ENCODE measurements around the gene RND3. TPM values are rescaled to one million over a fixed set of nuclear protein-coding genes. Genes with fewer than 3 reads are reported as not detected.

Gene RND3, protein sequence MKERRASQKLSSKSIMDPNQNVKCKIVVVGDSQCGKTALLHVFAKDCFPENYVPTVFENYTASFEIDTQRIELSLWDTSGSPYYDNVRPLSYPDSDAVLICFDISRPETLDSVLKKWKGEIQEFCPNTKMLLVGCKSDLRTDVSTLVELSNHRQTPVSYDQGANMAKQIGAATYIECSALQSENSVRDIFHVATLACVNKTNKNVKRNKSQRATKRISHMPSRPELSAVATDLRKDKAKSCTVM
- total RNA-seq, result not detected

DNA sequence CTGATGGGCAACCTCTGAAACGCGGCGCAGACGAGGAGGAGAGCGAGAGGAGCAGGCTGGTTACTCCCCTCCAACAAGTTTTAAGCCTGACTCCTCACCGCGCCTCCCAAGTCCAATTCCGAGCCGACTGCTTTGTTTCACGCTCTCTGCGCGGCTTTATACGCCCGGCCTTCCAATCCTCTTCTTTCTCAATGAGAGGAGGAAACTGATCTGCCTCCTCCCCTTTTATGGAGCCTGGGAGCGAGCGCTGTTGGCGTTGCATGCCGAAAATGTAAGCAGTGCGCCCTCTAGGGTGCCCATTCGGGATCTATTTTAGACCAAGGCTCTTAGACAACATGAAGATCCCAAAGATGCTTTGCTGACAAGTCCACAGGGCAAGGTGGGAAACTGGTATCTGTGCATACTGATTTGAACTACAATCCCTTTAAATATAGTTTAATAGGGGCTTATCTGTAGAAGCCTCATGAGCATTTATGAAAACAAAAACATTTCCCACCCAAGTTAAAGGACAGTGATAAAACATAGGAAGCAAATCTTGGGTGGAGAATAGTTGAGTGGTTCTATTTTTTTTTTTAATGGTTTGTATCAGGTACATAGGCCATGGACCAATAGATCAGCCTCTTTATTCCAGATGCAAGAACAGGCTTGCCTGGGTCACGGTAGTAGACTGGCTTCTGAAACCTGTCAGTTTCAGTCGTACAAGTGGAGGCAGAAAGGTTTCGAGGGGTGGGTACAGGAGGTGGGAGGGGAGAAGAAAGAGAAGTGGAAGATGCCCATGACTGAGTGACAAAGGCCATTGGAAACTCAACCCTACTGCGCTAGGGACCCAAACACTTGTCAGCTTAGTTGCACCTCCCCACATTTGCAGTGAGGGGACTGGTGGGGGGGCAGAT, at the start of gene RND3:
Gene RND3, minus strand, starts transcription at position 131 of the 893 bp plus-strand sequence. CDS start 250 bp downstream, outside the sequence.
- H3K36me3 Mint-ChIP-seq, result peaks cover 3% of the 10 kb centered on the region
- peak within 1 kb of the TSS; percentile 29 for H3K4me3 Mint-ChIP-seq
- H3K9me3 Mint-ChIP-seq, result no peaks in the 10 kb centered on the region
- ChIA-PET CTCF (no interaction called here), POLR2A (no interaction called here)
- peaks cover 55% of the 10 kb centered on the region for H3K27me3 Mint-ChIP-seq
- peak; percentile 70 for DNase-seq
- no peak within 1 kb of the TSS for H3K27ac Mint-ChIP-seq
- intact Hi-C loops (cut with micrococcal nuclease), result loop anchor here (1.0 to 5.0 kb wide), 2 partner anchors 750 to 890 kb away; no protein-coding TSS in a partner anchor
- H3K4me1 Mint-ChIP-seq (ENCODE audit: low read depth), result peaks cover 10% of the 10 kb centered on the region

DNA sequence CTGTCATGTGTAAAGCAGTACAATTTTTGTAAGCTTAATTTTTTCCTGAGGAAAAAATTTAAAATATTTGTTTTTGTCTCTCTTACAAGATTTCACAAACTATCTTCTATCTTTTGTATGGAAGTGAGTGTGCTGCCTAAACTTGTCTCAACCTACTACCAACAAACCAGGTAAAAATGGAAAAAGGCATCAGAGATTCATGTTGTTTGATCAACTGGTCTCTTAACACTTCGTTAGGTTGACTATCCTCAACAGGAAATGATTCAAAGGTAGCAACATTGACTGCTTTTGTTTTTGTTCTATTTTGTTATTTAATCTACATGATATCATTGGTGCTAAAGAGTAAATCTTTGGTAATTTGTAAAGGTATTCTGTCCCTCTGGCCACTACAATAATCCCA, 47.7 kb upstream of the RND3 start:
- intact Hi-C loops (cut with micrococcal nuclease), result no loop called here
- H3K36me3 Mint-ChIP-seq, result no peaks in the 10 kb centered on the region
- ChIA-PET CTCF (no interaction called here), POLR2A (no interaction called here)
- H3K4me1 Mint-ChIP-seq (ENCODE audit: low read depth), result no peaks in the 10 kb centered on the region
- no peak for DNase-seq
- H3K4me3 Mint-ChIP-seq, result no peak overlapping the region
- no peak overlapping the region for H3K27ac Mint-ChIP-seq
- H3K27me3 Mint-ChIP-seq, result no peaks in the 10 kb centered on the region
- peaks cover 7% of the 10 kb centered on the region for H3K9me3 Mint-ChIP-seq

DNA sequence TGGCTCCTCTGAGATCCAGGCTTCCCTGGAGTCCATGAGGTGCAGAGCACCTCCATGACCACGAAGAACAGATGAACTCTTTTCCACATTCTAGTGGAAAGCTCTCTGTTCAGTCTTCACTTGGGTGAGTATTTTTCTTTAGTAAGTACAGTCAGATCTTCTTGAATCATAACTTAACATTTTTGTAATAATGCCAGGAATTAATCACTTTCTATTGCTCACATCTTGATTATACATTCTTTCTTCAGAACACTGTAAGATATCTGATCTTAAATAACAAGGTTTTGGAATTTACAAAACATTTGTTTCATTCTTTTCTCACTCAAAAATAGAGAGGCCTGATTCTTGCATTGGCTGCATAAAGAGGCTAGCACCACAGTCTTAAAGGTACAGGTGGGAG, 45.4 kb upstream of the RND3 start:
- H3K36me3 Mint-ChIP-seq, result no peaks in the 10 kb centered on the region
- CTCF ChIA-PET, result no interaction called here
- no peak for DNase-seq
- H3K4me1 Mint-ChIP-seq (ENCODE audit: low read depth), result no peaks in the 10 kb centered on the region
- H3K27me3 Mint-ChIP-seq, result no peaks in the 10 kb centered on the region
- no peak overlapping the region for H3K27ac Mint-ChIP-seq
- intact Hi-C loops (cut with micrococcal nuclease), result no loop called here
- H3K4me3 Mint-ChIP-seq, result no peak overlapping the region
- peaks cover 7% of the 10 kb centered on the region for H3K9me3 Mint-ChIP-seq
- POLR2A ChIA-PET, result no interaction called here

DNA sequence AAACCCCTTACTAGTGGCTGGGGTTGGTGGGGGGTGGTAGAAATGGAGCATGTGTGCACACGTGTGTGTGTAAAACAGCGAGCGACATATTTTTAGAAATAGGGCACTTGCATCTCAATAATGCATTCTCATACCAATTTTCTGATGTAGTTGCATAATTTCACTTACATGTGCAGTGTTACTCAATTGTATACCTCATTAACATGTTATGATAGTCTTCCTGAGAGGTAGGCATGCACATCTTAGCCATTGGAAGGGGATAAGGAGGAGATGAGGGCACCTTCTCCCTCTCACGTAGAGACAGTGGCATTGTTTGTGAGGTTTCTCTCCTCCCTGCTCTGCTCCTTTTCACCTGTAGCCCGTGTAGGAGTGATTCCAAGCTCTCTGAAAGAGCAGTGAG, 44.6 kb upstream of the RND3 start:
- H3K9me3 Mint-ChIP-seq, result peaks cover 7% of the 10 kb centered on the region
- no peak for DNase-seq
- intact Hi-C loops (cut with micrococcal nuclease), result no loop called here
- H3K36me3 Mint-ChIP-seq, result no peaks in the 10 kb centered on the region
- ChIA-PET CTCF (no interaction called here), POLR2A (no interaction called here)
- no peaks in the 10 kb centered on the region for H3K27me3 Mint-ChIP-seq
- no peak overlapping the region for H3K4me3 Mint-ChIP-seq
- H3K4me1 Mint-ChIP-seq (ENCODE audit: low read depth), result no peaks in the 10 kb centered on the region
- H3K27ac Mint-ChIP-seq, result no peak overlapping the region

DNA sequence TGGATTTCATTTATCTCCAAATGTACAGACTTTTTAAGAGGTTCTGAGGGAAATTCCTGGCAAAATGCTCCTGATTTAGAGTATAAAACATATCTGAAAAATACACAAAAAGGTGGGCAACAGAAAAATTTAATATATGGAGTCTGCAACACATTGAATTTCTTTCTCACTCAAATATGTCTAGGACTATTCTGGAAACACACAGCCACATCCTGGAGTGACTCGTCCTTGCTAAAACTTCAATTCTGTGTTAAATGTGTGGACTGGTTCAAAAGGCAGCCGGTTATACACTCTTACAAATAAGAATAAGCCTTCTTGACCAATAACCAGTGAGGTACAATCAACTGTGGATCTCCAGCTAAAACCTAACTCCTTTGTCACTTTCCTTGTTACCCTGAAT, 44.1 kb upstream of the RND3 start:
- CTCF ChIA-PET, result no interaction called here
- DNase-seq, result no peak
- no peak overlapping the region for H3K4me3 Mint-ChIP-seq
- H3K4me1 Mint-ChIP-seq (ENCODE audit: low read depth), result no peaks in the 10 kb centered on the region
- H3K27me3 Mint-ChIP-seq, result no peaks in the 10 kb centered on the region
- H3K27ac Mint-ChIP-seq, result no peak overlapping the region
- H3K36me3 Mint-ChIP-seq, result no peaks in the 10 kb centered on the region
- peaks cover 4% of the 10 kb centered on the region for H3K9me3 Mint-ChIP-seq
- intact Hi-C loops (cut with micrococcal nuclease), result no loop called here
- POLR2A ChIA-PET, result no interaction called here

DNA sequence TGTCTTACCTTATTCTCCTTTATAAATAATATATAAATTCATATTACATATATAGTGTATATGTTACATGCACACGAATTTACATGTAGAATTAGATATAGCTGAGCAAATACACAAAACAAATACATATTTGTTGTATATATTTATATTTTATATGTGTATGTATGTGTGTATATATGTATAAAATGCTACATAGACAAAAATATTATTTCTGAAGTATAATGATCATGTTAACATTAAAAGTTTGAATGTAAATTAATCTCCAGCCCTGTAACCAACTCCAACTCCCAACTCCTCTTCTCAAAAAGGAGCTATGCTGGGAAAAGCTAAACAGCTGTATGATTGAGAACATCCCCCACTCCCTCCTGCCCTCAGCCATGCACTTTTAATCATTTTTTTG, 42.7 kb upstream of the RND3 start:
- H3K36me3 Mint-ChIP-seq, result no peaks in the 10 kb centered on the region
- DNase-seq, result no peak
- no peaks in the 10 kb centered on the region for H3K27me3 Mint-ChIP-seq

DNA sequence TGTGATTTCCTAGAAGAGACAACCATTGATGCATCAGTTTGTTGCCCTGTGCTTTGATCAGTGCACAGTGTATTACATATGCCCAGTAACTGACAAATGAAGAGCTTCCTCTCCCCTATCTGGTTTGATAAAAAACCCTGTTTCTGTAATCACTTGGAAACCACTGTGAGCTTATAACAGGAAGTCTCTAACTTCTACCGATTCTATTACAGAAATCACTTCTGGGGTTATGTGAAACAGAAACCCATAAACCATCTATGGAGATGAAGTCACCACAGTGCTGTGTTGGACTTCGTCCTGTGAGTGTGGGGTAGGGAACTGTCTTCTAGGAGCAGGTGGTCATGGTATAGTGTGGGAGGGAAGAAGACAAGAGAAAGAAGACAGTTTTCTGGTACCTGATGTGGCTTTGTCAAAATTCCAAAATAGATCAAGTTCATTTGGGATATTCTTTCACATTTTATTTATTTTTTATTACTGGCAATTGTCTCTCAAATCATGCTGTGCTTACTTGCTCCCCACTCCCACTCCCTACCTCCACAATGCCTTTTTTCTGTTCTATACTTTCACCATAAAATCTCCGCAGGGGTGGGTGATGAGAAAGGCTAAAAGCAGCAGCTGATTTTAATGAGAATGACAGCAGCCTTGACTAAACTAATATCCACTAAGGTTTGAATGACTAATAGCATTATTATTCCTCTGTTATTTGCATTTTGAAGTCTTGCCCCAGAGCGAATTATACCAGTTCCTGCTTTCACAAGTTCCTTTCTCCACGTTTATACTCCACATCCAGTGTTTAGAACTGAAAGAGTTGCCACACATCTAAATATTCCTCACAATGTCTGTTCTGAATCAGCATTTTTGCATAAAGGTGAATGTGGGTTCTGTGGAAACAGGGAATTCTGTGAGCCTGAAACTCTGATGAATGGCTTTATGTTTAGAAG, 41.7 kb upstream of the RND3 start:
- H3K27me3 Mint-ChIP-seq, result no peaks in the 10 kb centered on the region
- intact Hi-C loops (cut with micrococcal nuclease), result no loop called here
- H3K27ac Mint-ChIP-seq, result no peak overlapping the region
- ChIA-PET POLR2A (no interaction called here), CTCF (no interaction called here)
- no peaks in the 10 kb centered on the region for H3K4me1 Mint-ChIP-seq (ENCODE audit: low read depth)
- H3K9me3 Mint-ChIP-seq, result no peaks in the 10 kb centered on the region
- DNase-seq, result no peak
- no peaks in the 10 kb centered on the region for H3K36me3 Mint-ChIP-seq
- H3K4me3 Mint-ChIP-seq, result no peak overlapping the region

More for the DNA sequence above, 42.7 kb upstream of the RND3 start:
- intact Hi-C loops (cut with micrococcal nuclease), result no loop called here
- no peak overlapping the region for H3K27ac Mint-ChIP-seq
- no peaks in the 10 kb centered on the region for H3K4me1 Mint-ChIP-seq (ENCODE audit: low read depth)
- no peak overlapping the region for H3K4me3 Mint-ChIP-seq
- CTCF ChIA-PET, result no interaction called here
- POLR2A ChIA-PET, result no interaction called here
- H3K9me3 Mint-ChIP-seq, result no peaks in the 10 kb centered on the region

DNA sequence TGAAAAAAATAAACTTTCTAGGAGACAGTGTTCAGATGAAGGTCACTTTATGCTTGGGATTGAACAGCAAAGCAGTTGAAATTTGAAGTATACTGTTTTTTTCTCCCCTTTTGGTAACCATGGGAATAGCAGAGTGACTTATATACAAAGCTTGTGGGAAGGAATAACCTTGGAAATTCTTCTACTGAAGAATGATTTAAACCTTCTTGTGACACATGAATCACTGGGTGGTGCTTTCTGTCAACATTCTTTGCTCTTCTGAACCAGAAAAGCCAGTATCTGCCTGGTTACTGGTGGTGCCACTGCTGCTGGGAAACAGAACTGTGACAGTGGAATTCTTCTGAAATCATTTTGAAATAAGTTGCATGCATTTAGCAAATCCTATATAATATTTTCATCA, 39.4 kb upstream of the RND3 start:
- no peaks in the 10 kb centered on the region for H3K36me3 Mint-ChIP-seq
- H3K4me3 Mint-ChIP-seq, result no peak overlapping the region

DNA sequence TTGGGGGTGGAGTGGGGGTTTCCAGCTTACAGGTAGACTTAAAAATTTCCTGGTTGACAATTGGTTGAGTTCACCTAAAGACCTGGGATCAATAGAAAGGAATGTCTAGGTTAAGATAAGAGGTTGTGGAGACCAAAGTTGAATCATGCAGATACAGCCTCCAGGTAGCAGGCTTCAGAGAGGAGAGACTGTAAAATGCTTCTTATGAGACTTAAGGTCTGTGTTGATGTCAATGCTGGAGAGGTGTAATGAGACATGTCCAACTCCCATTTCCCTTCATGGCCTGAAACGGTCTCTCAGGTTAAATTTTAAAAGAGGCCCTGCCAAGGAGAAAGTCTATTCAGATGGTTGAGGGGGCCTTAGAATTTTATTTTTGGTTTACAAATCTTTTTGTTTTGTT, 38.5 kb upstream of the RND3 start:
- H3K9me3 Mint-ChIP-seq, result no peaks in the 10 kb centered on the region
- no peak for DNase-seq
- H3K27ac Mint-ChIP-seq, result no peak overlapping the region
- intact Hi-C loops (cut with micrococcal nuclease), result no loop called here
- H3K36me3 Mint-ChIP-seq, result no peaks in the 10 kb centered on the region
- CTCF ChIA-PET, result no interaction called here
- H3K4me3 Mint-ChIP-seq, result no peak overlapping the region
- no peaks in the 10 kb centered on the region for H3K27me3 Mint-ChIP-seq
- no peaks in the 10 kb centered on the region for H3K4me1 Mint-ChIP-seq (ENCODE audit: low read depth)
- POLR2A ChIA-PET, result no interaction called here

More for the DNA sequence above, 39.4 kb upstream of the RND3 start:
- POLR2A ChIA-PET, result no interaction called here
- H3K27ac Mint-ChIP-seq, result no peak overlapping the region
- no peaks in the 10 kb centered on the region for H3K4me1 Mint-ChIP-seq (ENCODE audit: low read depth)
- intact Hi-C loops (cut with micrococcal nuclease), result no loop called here
- H3K27me3 Mint-ChIP-seq, result no peaks in the 10 kb centered on the region
- CTCF ChIA-PET, result no interaction called here
- no peak for DNase-seq
- no peaks in the 10 kb centered on the region for H3K9me3 Mint-ChIP-seq

DNA sequence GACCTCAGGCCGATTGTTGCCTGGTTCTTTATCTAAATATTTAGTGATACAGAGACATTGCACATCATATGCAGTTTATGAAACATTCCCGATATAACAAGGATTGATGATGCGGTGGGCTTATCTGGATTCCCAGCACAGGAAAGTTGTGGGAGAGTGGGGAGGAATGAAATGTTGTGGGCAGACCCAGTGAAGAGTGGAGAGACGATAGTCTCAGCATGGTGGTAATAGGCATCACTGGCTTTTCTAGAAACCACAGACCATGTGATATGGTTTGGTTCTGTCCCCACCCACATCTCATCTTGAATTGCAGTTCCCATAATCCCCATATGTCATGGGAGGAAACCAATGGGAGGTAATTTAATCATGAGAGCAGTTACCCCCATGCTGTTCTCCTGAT, 34.8 kb upstream of the RND3 start:
- POLR2A ChIA-PET, result no interaction called here
- Mint-ChIP-seq H3K9me3 (no peaks in the 10 kb centered on the region), H3K4me3 (no peak overlapping the region), H3K36me3 (no peaks in the 10 kb centered on the region), H3K27ac (no peak overlapping the region), H3K4me1 (ENCODE audit: low read depth) (no peaks in the 10 kb centered on the region), H3K27me3 (no peaks in the 10 kb centered on the region)
- DNase-seq, result no peak
- CTCF ChIA-PET, result no interaction called here
- intact Hi-C loops (cut with micrococcal nuclease), result no loop called here

DNA sequence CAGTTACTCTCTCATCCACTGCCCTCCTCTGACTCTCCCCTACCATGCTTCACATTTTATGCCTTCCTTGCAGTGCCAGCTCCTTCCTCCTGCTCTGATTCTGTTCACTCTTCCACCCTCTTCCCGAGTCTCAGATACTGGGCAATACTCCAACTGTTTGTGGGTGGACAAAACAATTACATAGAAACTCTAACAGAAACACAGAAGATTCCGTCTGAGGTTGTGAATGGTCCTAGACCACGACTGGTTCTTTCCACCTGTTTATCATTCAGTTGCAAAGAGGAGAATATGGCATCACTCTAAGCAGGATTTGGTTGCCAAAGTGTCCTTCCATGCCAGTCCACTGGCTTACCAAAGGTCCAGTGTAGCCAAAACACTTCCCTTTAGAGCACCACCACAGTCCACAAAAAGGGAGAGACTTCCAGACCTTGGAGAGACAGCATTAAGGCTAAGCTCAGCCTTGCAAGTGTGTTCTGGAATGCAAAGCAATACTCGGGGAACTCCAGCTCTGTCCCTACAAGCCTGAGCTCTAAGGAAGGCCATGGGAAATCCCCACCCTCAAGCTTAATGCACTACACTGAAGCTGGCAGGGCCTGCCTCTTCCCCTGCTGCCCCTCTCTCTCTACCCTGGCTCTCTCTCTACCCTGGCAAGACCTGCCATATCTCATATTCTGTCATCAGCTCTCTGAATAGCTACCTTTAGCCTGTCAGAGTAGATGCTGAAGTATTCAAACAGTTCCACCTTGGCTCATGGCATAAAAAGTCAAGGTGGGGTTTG, 33.6 kb upstream of the RND3 start:
- Mint-ChIP-seq H3K4me3 (no peak overlapping the region), H3K9me3 (no peaks in the 10 kb centered on the region), H3K27ac (no peak overlapping the region), H3K4me1 (ENCODE audit: low read depth) (no peaks in the 10 kb centered on the region), H3K36me3 (no peaks in the 10 kb centered on the region), H3K27me3 (no peaks in the 10 kb centered on the region)
- ChIA-PET CTCF (no interaction called here), POLR2A (no interaction called here)
- no peak for DNase-seq
- intact Hi-C loops (cut with micrococcal nuclease), result no loop called here

DNA sequence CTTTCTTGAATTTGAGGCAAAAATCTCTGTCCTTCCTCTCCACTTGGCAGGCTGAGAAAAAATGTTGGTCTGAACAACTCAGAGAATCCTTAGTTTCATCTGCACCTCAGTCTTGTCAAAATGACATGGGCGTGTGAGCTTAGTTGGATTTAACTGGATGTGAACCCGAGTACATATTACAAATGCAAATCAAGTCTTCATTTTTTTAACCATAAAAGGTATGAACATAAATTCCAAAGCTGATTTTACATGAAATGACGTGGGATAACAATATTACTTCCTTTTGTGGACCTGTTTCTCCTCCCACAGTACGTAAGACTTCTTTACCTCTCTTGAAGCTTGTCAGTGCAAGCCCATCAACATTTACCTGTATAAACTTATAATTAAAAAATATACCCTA, 32.6 kb upstream of the RND3 start:
- intact Hi-C loops (cut with micrococcal nuclease), result no loop called here
- Mint-ChIP-seq H3K4me3 (no peak overlapping the region), H3K36me3 (no peaks in the 10 kb centered on the region), H3K27me3 (no peaks in the 10 kb centered on the region), H3K4me1 (ENCODE audit: low read depth) (no peaks in the 10 kb centered on the region), H3K27ac (no peak overlapping the region), H3K9me3 (no peaks in the 10 kb centered on the region)
- POLR2A ChIA-PET, result no interaction called here
- CTCF ChIA-PET, result no interaction called here
- no peak for DNase-seq
